Mesenteric fat pad (tissue), 1 donor: ENCODE results near the gene EFCAB6. TPM values are rescaled to one million over a fixed set of nuclear protein-coding genes. Genes with fewer than 3 reads are reported as not detected.

Source experiments
- DNase-seq: peaks from one replicate; pipeline ENCODE4 v3.0.0-alpha.2; 2020; ENCODE audit warnings: low spot score
- total RNA-seq: library from RNA; stranded (reverse); fragmentation: NEBNext Ultra II Directional; extraction: Animal tissue kit (Norgen Biotek cat#: 25700); gene quantifications from one replicate; pipeline ENCODE4 v1.2.1, GENCODE V29; 2021
- donor health status: DM: yes; HTN: yes; CAD: no.

The EFCAB6 gene
- total RNA-seq, 1 donor from 2014 or later, result 1.3 TPM

DNA sequence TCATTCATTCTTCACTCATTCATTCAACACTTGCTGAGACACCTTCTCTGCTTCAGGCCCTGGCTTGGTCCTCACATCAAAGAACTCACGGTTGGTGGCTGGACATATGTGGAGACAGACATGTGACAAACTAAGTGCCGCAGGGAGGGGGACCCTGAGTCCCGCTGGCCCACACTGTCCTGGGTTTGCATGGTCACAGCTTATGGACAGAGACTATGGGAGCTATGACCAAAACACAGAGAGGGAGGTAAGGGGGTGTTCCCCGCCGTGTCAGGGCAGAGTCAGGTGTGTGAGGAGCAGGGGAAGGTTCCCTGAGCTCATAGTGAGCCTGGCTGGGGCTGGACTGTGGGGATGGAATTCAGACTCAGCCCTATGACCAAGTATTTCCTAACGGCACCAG, 277.2 kb downstream of the EFCAB6 start:
- peak; percentile 73 for DNase-seq

DNA sequence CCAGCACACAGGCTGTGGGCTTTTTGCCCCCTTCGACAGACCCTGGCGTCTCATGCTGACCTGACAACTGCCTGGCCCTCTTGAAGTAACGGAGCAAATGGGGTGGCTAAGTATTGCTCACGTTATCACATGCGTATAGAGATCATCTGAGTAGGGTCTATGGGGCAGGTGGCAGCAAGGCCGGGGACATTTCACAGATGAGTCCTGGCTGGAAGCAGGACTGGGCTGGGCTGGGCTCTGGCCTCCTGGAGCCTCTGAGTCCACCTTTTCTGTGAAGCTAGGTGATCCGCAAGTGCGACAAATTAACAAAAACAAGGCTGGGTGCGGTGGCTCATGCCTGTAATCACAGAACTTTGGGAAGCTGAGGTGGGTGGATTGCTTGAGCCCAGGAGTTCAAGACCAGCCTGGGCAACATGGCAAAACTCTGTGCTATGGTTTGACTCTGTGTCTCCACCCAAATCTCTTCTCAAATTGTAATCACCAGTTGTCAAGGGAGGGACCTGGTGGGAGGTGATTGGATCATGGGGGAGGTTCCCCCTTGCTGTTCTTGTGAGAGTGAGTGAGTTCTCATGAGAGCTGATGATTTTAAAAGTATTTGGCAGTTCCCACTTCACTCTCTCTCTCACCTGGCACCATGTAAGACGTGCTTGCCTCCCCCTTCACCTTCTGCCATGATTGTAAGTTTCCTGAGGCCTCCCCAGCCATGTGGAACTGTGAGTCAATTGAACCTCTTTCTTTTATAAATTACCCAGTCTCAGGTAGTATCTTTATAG, 278.3 kb downstream of the EFCAB6 start:
- DNase-seq, result peak; percentile 67

DNA sequence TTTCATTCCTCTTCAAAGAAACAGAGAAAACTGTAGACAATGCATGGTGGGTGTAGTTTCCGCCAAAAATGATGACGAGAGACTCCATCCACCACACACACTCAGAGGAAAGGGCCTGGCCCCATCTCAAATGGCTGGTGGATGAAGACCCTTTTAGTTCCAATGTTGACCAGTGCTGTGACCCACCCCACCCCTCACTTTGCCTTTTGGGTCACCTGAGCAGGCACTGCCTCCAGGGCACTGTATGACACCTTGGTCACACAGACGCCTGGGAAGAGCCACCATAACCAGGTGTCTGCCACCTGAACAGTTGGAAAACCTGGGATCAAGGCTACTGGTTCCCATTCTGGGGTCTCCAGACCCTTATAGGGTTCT, 279.0 kb downstream of the EFCAB6 start:
- DNase-seq, result peak; percentile 24

DNA sequence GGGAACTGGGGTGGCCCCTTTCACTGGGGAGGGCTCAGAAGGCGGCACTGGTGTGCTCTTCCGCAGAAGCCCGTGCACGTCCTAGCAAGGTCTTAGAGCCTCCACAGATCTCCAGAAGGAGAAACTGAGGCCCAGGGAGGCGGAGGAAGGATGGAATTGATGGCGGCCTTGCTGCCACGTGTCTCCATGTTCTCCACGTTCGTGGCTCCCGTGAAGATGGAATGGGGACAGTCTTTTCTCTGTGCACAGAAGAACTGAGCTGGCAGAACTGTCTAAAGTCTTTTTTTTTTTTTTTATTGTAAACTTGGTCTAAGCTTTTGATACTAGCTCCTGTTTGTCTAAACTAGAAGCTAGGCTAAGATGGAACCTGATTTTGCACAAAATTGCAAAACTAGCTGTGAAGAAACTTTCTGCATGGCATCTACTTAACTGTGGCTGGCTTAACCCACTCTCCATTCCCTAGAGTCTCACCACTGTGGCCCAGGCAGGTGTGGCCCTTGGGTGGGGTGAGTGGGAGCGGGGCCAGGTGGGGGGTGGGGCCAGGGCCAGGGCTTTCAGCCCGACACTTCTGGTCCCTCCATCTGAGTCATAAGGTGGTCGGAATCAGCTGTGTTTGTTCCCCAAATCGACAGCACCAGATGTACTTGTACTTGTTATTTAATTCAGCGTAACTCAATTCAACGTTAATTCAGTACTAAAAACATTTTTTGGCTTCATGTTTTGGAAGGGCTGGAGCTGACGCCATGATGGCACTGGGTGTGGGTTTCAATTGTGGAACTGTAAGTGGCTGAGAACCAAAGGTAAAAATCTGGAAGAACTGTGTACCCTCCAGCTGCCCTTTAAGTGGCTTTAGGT, 279.6 kb downstream of the EFCAB6 start:
- DNase-seq, result peak; percentile 53

DNA sequence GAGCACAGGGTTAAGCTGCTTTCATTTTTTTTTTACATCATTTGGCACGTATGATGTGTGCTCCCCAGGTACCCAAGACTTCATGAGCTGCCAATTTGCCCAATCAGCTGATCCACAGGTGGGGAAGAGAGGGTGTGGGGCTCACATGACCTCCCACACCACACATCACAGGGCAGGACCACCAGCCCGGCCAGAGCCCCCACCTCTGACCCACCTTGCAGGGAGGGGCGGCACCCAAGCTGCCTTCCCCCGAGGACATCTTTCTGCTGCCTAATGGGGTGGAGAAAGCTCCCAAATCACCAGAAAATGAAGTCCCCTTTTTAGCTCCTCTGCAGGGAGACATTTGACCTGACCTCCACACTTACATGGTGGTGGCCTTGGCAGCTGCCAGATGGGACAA, 280.5 kb downstream of the EFCAB6 start:
- DNase-seq, result peak; percentile 35

DNA sequence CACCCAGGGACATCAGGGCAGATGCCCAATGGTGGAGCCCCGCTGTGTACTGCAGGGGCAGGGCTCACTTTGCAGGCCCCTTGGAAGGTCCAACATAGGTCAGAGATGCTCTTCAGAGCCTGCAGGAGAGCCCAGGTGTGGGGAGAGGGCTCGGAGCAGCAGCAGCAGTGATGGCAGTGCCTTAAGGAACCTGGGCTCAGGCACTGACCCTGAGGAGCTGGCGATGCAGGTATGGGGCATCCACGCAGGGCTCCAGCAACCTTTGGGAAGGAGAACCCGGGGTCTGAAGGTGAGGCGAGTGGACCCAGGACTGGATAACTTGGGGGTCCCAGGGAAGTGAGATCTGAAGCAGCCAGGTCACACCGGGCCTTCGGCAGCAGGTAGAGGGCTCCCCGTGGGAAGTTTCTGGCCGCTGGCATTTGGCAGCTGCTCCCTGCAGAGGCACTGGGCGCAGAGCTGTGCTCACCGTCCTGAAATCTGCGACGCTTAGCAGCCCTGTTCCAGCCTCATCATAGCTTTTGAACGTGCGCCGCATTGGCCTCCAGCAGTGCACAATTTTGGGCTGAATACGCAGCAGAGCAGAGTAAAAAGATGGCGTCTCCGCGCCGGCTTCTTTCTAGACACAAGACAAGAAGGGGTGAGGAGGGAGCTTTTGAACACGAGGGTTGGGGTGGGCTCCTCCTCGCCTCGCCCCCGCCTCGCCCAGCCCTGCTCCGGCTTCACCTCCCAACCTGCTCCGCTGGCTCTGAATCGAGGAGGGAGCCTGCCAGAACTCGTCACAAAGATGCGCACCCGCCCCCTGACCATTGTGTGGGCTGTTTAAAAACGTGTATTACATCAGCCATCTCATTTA, 281.5 kb downstream of the EFCAB6 start:
- peak; percentile 87 for DNase-seq

DNA sequence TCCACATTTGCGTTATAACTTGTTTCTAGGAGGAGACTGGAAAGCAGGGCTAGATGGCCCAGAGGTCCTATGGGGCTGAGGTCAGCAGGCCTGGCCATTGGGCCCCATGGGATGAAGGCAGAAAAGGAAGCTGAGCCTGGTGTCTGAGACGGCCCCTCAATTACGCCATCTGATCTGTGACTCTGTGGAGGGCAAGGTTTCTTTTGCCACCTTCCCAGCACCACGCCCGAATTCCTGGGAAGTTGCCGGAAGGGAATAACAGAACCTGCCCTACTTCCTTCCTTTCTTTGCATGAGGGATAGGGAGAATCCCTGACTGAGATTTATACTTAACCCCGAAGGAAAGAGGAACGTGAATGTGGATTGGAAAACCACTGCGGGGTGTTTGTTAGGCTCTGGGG, 282.2 kb downstream of the EFCAB6 start:
- peak; percentile 20 for DNase-seq

DNA sequence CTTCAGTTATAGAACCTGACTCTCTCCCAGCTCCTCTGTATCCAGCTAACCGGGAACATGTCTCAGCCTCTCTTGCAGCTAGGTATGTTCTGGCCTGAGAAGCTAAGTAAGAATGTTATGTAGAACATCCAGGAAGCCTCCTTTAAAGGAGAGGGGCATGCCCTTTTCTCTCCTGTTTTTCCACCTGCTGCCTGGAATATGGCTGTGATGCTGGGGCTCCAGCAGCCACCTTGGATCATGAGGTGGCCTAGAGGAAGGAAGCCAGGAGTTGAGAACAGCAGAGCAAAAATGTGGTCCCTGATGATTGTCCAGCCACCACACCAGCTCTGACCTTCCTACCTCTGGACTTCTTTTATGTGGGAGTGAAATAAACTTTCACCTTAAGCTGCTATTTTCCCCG, 282.6 kb downstream of the EFCAB6 start:
- DNase-seq, result no peak

DNA sequence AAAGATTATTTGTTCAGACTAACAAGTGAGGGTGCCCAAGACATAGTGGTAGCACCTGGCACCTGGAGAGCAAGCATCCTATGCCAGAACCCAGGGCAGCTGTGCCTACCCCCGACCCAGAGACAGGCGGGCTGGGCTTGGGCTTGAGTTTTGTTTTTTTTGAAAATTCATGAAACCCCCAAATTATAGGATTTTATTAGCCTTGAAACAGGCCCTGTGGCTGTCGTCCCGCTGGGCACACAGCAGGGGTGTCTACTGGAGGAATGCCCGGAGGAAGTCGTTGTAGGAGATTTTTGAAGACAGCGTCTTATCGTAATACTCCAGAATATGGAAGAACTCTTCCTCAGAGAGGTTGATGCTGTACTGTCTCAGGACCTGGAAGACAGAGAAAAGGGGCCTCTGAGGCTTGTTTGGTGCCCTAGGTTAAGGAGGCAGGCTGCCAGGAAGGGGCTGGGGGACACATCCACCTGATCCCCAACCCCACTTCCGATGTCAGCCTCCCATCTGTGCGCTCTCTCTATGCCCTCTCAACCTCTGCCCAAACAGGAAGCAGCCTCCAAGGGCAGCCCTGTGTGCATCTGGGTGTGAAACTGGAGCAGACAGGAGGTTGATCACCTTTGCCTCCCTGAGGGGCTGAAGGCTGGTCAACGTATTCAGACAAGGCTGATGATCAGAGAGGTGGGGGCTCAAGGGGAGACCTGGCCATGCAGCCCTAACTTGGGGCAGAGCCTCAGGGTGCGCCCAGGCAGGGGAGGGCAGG, 283.3 kb downstream of the EFCAB6 start:
- DNase-seq, result peak; percentile 59

DNA sequence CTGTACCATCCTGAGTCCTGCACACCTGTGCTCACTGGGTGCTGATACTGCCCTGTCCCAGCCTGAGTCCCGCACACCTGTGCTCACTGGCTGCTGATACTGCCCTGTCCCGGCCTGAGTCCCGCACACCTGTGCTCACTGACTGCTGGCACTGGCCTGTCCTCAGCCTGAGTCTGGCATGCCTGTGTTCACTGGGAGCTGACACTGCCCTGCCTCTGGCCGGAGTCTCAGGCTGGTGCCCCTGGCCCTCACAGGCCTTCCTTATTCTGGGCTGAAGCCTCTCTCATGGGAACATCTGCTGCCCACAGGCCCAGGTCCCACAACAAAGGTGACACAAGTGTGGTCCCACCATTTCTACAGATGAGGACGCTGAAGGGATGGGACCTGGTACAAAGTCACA, 285.2 kb downstream of the EFCAB6 start:
- DNase-seq, result peak; percentile 76

DNA sequence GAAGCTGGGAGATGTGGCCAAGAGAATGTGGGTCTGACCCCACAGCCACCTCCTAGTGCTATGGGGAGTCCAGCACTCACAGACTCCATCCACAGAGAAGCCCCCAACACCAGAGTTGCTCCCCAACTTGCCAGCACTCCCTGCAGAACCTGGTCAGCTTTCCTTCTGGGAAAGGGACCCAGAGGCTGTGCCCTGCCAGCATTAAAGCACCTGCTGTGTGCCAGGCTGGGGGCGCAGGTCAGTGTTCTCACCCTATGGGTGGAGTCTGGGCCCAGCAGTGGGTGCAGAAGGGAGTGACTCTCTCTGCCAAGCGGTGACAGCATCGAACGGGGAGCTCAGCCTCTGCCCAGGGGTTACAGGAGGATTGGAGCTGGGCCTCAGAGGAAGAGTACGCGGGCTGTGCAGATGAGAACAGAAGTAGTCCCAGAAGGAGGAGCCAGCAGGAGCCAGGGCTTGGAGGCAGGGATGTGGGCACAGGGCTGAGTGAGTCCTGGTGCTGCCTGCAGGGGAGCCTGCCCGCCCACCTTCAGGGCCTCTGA, 285.9 kb downstream of the EFCAB6 start:
- DNase-seq, result peak; percentile 82

DNA sequence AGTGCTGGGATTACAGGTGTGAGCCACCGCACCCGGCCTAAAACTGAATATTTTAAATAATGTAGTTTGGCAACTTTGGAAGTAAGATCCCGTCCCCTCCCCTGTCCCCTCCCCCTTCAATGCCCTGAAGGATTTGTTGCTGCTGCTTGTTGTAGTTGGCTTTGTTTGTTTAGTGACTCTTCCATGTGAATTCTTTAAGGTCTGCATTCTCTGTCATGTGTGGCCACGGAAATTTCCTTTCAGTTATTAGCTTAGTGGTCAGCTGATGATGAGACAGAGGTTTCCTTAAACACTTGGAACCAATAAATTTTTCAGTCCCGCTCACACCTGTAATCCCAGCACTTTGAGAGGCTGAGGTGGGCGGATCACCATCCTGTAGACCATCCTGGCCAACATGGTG, 290.4 kb downstream of the EFCAB6 start:
- no peak for DNase-seq

DNA sequence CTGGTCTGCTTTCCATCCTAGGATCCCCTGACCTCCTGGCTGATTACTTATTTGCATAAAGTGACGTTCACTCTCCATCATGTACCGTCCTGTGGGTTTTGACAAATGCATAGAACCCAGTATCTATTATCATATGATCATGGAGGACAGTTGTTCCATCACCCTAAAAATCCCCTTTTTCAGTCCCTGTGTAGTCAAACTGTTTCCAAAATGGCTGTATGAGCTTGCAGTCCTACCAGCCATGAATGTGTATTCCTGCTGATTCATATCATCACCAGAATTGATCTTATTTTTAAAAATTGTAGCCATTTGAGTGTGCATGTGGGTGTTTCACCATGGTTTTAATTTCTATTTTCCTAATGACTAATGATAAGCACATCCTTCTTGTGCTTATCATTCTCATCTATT, 291.5 kb downstream of the EFCAB6 start:
- DNase-seq, result no peak

DNA sequence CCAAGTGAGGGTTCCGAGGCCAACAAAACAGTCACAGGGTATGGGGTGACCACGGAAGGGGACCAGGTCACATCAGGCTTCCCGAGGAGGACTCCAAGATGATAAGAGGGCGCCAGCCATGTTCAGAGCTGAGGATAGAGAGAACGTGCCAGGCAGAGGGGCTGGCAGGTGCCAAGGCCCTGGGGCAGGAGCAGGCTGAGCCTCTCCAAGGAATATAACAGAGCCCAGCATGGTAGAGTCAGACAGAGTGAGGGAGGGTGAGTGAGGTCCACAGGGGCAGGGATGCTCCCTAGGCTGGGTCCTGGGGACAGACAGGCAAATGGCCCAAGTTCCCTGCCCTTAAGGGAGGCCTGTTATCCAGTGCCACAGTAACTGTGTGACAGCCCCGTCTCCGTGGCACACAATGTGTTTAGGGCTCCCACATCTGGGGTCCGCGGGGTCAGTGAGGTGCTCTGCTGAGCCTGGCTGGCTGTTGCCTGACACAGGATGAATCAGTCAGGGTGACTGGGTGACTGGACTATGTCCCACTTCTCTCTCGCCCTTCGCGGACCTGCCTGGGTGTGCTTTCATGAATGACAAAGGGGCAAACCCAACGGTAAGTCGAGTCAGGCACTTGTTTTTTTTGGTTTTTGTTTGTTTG, 295.0 kb downstream of the EFCAB6 start:
- no peak for DNase-seq

DNA sequence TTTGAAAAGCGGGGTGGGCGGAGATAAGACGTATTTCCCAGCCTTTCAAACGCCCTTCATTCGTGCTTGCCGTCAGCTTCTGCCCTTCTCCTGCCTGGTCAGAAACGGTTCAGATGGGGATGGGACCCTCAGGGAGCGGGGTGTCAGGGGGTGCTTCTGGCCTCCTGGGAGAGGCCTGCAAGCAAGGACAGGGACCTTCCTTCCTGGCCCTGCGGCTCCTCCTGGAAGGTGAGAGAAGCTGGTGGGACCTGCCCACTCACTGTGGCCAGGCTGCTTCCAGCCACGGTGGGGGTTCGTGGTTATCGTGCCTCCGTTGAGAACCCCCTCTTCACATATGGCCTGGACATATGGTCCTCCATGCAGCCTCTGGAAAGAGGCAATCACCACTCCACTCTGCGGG, 295.7 kb downstream of the EFCAB6 start:
- DNase-seq, result no peak

DNA sequence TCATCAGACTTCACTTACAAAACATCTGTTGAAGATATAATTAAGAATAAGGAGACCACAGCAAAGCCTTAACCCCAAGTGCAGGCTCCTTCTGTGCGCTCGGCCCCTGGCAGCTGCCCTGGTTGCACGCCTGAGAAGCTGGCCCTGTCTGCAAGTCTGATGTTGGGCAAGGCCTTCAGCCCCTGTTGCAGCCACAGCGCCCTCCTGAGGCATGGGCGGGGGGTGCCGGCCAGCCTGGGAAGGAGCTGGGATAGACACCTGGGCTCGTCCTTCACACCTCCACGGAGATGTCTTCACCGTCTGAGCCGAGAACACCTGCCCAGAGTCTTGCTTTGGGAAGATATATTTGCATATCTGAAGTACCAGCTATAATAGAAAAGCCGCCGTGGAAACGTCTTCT, 296.2 kb downstream of the EFCAB6 start:
- no peak for DNase-seq

DNA sequence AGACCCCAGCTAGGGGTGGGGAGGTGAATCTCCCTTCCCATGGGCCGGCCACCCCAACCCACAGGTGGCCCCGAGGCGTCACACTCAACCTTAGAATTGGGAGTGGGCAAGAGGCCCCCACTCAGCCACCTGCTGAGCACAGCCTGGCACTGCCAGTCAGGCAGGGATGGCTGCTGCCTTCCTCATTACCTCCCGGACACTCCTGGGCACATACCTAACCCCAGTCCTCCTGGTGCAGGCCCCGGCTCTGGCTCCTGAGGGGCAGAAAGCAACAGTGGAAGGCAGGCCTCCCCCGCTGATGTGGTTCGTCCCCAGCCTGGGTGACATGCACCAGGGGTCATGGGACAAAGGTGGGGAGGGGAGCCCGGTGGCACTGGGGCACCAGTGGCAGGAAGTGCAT, 296.7 kb downstream of the EFCAB6 start:
- no peak for DNase-seq

DNA sequence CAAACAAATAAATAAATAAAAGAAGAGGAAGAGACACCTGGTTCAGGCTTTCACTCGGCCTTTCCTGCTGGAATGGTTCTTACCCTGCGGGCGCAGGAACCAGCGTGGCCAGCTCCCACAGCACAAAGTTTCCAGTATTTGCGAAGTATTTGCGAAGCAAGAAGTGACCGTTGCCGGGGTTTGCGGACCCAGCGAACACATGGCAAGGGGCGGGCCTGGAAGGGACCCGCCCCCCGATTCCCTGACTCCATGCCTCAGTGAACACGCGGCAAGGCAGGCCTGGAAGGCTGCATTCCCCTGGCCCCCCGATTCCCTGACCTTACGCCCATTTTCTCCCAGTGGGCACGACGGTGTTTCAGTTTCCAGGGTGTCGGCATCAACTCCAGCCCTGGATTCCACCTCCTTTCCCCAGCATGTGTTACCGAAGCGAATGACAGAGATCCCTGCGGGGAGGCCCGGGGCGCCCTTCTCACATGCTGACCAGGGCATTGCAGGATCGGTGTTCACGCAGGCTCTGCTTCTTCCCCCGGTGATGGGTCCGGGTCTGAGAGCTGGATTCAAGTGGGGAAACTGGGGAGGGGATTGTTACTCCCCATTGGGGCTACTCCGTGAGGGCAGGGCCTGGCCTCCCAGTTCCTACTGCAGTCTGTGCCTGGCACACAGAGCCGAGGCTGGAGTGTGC, 297.5 kb downstream of the EFCAB6 start:
- no peak for DNase-seq

DNA sequence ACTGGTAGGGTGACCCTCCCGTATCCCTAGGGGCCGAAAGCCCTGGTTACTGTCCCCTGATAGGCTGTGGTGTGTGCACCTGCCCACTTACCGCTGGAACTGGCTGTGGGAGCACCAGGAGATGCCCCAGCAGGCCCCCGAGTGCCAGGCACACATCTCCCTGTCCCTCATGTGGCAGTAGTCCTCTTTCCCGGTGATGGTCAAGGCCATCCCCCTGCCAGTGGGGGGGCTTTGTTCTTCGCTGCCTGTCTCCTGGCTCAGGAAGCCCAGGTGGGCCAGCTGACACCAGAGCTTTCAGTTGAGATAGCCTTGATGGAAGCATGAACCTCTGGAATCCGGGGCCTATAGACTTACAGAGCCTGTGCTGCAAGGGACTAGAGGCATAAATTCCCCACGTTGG, 299.8 kb downstream of the EFCAB6 start:
- no peak for DNase-seq
